HG02943 (cell line): ENCODE results near the gene RFPL4A.

Experiments
- ATAC-seq: cut with Tn5 transposase; IDR thresholded peaks from one replicate; pipeline ENCODE4 v1.9.1; 2021; ENCODE audit warnings: mild to moderate bottlenecking, low read depth, moderate library complexity; ENCODE audit not compliant: unreplicated experiment

Gene RFPL4A

DNA sequence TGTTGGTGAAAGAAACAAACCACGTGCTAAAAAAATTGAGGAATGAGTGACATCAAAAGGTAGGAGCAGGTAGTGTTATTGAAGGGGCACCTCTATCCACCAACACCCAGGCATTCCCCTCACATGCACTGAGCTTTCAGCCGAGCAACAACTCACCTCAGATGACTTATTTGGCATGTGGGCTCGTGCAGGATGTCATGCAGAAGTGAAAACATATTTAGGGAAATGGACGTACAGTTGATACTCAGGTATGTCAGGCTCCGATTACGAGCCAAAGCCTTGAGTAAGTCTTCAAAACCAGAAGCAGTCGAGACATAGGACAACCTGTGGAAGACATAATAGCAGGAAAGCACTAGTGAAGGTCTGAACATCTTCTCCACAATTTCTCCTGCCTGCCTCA is 42.5 kb downstream of the RFPL4A start:
- ATAC-seq = no peak

- ATAC-seq = no peak
Observed at GRCh38 chr19:55802281-55802680, 43.4 kb downstream of the RFPL4A start.

- ATAC-seq = no peak
Observed at GRCh38 chr19:55809381-55810058, 50.6 kb downstream of the RFPL4A start.

DNA sequence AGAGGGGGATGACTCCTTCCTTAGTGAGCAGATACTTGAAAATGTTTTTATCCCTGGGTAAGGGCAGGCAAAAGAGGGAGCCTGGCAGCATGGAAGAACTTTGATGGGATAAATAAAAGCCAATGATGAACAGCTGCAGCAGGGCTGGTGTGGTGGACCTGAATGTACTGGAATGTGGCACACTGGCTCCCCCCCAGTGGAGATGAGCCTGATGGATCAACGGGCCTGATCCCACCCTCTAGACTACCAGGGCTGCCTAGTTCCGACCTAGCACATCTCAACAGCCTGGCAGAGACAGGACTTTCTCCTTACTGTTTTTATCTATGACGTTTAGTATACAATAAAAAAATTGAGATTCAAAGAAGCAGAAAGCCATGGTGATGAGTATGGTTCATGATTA is 52.4 kb downstream of the RFPL4A start:
- ATAC-seq = no peak

DNA sequence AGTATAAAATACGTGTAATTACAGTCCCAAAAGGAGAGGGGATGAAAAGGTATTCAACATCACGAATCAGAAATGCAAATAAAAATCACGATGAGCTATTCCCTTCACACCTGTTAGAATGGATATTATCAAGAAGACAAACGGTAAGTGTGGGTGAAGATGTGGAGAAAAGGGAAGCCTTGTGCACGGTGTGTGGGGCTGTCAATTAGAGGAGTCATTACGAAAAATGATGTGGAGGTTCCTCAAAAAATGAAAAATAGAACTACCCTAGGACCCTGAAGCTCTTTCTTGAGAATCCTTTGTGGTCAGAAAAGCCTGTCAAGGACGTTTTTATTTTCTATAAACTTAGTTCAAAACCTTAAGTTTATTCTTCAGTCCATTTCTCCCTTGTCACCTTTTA is 53.6 kb downstream of the RFPL4A start:
- ATAC-seq = no peak
